Stimulated activated CD8-positive, alpha-beta memory T cell treated with anti-CD3 and anti-CD28 coated beads, Interleukin-7, amount 100 ng/mL, for 24 hours (primary cell): ENCODE measurements around the gene DUSP21.
A peak's percentile ranks its signal among the peaks of the same experiment; 100 is the strongest.
"Not testable (repeated sequence)": the region's sequence is repeated elsewhere in the genome, so short reads cannot be mapped to it uniquely, and the experiment has no call there.

Experiments
- DNase-seq: peaks from one replicate; pipeline ENCODE4 v3.0.0-alpha.2; 2020; ENCODE audit warnings: low read depth

DUSP21 gene

GRCh38 chrX:44843753-44844152 lies at the start of gene DUSP21:
Gene DUSP21, plus strand, starts transcription at chrX:44844021. Its CDS starts 112 bp downstream, at chrX:44844133.
- DNase-seq, result no peak

DNA sequence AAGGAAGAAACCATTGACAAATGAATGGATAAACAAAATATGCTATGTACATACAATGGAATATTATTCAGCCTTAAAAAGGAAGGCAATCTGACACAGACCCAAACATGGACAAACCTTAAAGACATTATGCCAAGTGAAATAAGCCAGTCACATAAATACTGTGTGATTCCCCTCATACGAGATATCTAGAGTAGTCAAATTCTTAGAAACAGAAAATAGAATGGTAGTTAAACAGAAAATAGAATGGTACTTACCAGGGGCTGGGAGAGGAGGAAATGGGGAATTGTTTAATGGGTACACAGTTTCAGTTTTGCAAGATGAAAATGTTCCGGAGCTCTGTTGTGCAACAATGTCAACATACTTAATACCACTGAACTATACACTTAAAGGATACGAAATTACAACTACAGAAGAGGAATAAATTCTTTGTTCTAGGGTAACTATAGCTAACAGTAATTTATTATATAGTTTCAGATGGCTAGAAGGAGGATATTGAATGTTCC lies 47.8 kb upstream of the DUSP21 start:
- DNase-seq, result no peak

DNA sequence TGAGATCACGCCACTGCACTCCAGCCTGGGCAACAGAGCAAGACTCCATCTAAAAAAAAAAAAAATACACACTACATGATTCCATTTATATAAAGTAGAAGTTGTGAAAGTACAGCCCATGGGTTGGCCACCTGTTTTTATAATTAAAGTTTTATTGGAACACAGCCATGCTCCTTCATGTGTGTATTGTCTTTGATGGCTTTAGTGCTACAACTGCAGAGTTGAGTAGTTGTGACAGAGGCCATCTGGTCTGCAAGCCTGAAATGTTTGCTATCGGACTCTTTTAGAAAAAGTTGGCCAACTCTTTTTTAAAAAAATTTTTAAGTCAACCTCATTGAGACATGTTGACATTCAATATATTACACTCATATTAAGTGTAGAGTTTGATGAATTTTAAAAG lies 41.2 kb upstream of the DUSP21 start:
- no peak for DNase-seq

DNA sequence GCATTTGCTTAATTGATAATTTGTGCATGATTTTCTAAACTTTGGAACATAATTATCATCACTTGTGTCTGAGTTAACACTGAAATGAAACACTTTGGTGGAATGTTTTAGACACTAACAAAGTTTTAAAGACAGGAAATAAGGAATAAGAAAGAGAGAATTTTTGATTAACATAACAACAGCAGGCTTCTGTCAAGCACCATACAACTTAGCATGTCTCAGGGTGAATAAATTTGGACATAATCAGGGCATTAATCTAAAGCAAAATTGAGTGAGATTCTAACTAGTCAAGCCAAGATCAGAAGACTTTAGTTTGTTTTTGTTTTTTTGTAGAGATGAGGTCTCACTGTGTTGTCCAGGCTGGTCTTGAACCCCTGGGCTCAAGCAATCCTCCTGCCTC lies 28.1 kb upstream of the DUSP21 start:
- no peak for DNase-seq

DNA sequence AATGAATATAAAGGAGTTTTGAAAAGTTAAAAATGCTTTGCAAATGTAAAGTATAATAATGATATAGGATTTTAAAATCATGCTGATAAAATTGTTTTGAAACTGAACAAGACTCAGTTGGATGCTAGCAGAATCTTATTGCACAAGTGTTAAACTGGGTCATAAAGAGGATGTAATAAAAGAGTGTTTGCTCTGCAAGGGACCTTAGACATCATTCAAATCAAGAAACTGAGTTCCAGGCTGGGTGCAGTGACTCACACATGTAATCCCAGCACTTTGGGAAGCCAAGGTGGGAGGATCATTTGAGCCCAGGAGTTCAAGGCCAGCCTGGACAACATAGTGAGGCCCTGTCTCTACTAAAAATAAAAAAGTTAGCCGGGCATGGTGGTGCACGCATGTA lies 27.5 kb upstream of the DUSP21 start:
- DNase-seq, result no peak

DNA sequence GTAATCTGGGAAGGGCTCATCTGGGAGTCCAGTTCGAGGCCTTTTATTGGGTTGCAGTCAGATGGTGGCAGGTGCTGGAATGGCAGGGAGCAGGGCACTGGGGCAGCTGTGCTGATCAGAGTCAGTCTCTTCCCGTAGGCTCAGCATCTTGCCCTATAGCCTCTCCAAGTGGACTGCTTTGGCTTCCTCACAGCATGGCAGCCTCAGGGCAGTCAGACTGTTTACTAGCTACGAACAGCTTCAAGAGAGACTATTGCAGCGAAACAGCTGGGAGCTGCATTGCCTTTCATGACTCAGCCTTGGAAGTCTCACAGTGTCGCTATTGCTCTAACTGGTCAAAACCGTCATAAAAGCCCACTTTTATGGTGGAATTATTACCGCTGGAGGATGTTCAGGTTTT lies 26.8 kb upstream of the DUSP21 start:
- no peak for DNase-seq

DNA sequence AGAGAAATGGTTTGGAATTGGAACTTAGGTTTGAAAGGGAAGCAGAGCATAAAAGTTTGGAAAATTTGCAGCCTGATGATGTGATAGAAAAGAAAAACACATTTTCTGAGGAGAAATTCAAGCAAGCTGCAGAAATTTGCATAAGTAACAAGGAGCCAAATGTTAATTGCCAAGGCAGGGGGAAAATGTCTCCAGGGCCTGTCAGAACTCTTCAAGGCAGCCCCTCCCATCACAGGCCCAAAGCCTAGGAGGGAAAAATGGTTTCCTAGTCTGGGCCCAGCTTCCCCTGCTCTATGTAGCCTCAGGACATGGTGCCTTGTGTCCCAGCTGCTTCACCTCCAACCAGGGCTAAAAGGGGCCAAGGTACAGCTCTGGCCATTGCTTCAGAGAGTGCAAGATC lies 21.2 kb upstream of the DUSP21 start:
- no peak for DNase-seq

DNA sequence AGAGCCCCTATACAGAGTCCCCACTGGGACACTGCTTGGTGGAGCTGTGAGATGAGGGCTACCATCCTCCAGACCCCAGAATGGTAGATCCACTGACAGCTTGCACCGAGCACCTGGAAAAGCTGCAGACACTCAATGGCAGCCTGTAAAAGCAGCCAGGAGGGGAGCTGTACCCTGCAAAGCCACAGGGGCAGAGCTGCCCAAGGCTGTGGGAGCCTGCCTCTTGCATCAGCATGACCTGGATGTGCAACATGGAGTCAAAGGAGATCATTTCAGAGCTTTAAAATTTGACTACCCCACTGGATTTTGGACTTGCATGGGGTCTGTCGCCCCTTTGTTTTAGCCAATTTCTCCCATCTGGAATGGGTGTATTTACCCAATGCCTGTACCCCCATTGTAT lies 20.6 kb upstream of the DUSP21 start:
- DNase-seq, result not testable (repeated sequence)

DNA sequence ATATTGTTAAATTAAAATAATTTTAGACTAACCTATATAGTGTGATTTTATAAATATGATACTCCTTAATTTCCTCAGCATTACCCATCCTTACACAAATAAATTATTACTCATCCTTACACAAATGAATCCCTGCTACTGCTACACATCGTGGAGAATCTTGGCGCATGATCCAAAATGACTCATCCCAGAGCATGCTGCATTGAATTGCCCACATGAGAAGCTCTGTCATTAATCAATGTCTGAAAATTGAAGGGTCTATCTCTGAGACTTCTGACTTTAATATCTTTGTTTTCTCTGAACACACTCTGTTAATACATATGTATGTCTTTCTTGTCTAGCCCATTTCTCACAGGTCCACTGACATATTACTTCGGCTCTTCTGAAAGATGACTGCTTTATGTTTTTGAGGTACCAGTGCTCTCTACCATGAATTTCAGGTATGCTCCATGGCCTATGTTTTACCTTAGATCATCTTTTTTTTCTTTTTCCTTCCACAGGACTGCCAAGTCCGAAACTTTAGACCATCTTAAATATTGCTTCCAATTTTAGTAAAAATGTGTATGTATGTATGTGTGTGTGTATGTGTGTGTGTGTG lies 15.7 kb upstream of the DUSP21 start:
- DNase-seq, result no peak

GRCh38 chrX:44829832-44830231 lies 14.0 kb upstream of the DUSP21 start:
- no peak for DNase-seq

DNA sequence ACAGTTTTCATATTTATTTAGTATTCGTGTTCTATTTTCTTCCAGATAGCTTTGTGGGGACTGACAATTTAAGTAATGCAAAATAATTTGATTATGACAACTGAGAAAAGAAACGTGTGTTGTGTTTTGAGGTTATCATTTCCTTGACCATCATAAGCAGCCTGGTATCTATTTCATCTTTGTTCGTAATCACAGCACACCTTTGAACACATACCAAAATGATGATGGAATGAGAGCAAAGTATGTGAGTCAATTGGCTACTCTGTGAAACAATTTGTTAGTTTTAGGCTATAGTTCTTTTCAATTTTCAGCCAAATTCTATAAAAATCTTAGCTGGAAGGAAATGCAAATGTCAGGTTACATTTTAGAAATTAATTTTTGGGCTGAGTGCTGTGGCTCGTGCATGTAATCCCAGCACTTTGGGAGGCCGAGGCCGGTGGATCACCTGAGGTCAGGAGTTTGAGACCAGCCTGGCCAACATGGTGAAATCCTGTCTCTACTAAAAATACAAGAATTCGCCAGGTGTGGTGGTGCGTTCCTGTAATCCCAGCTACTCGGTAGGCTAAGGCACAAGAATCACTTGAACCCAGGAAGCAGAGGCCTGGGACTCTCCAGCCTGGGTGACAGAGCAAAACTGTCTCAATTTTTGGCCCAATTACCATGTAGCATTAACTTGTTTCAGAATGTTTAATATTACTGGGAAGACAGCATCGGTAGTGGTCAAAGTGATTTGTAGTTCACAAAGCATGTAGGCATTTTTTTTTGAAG lies 1.1 kb upstream of the DUSP21 start:
- DNase-seq, result no peak

- no peak for DNase-seq
These were observed 511 bp upstream of the DUSP21 start for GRCh38 chrX:44843318-44843702.

GRCh38 chrX:44844204-44844603 lies 383 bp downstream of the DUSP21 start:
- DNase-seq, result no peak

DNA sequence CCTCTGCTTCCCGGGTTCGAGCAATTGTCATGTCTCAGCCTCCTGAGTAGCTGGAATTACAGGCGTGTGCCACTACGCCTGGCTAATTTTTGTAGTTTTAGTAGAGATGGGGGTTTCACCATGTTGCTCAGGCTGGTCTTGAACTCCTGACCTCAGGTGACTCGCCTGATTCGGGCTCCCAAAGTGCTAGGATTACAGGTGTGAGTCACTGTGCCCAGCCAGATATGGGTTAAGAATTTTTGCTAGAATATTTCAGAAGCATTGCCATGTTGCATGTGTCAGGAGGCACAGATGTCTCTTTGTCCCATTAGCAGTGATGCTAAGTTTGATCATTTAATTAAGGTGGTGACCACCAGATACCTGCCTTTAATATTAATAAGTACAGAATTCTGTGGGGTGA lies 7.1 kb downstream of the DUSP21 start:
- DNase-seq, result not testable (repeated sequence)

GRCh38 chrX:44871114-44871645 lies 27.4 kb downstream of the DUSP21 start:
- no peak for DNase-seq

DNA sequence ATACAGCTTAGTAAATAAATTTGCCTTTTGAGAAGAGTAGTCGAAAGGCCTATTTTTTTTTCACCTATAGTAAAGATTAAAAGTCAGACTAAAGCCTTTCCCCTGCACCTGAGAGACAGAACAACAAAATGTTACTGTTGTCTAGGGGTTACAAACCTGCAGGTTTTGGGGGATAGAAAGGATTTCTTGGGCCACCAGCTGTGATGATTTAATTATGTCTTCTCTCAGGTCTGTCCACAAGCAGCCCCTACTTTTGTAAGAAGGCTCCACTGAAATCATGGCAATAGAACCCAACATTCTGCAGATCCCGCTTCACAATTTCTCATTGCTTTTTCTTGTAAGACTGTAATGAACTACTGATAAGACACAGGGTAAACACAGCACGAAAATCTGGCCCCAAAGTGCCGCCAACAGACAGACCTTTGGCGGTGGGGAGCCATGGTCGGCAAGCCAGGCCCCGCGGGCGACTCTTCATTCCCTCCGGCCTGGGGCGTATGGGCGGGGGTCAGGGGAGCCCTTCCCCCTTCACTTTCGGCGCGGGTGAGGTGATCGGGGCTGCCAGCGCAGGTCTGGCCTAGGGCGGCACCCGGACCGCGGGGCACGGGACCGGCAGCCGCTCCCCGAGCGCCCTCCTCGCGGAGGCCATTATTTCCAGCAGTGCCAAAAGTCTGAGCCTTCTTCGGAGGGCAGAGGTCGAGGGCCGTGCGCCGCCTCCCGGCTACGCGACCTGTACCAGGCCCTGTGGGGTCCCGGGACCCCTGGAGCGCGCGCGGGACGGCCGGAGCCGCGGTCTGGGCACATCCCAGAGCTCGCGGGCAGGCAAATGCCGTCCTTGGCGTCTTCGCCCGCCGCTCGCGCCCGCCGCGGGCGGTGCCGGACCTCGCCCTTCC lies 28.4 kb downstream of the DUSP21 start:
- DNase-seq, result peak; percentile 1

- DNase-seq, result peak; percentile 87
These were observed 29.1 kb downstream of the DUSP21 start, which contains the start of gene KDM6A for GRCh38 chrX:44872821-44873414. Gene KDM6A, plus strand, starts transcription at chrX:44873188. Its CDS starts 364 bp downstream, at chrX:44873552.

GRCh38 chrX:44873415-44874276 lies 29.8 kb downstream of the DUSP21 start:
- no peak for DNase-seq

DNA sequence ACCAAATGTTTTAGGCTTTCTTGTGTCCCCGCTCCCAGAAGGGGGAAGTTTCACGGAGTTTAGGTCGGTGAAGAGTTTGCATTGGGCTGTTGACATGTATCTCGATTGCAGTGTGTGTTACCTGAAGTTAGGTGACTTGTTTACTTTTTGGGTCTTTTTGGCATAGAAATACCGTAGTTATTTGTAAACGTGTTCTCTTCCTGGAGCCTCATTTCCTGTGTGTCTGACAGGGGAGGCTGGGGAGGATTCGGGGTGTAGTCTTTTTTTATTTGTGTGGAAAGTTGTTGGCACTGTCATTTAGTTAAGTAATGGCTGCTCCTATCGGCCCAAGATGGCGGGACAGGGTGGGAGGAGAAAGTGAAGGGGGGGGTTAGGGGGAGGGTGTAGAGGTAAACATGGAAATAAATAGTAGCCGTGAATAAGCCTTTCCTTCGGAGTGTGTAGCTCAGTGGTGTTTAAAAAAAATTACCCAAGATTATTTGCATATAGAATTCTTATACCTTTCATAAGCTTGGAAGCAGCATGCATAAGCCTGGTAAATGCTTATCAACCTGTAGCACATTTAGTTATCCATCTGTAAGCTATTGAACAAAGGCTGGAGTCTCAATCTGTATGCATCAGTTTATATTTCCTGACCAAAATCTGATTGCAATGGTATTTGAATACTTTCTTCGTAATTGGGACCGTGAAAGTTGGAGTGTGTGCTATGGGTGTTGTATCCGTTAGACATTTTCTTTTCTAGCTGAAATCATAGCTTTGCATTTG lies 30.8 kb downstream of the DUSP21 start:
- no peak for DNase-seq

DNA sequence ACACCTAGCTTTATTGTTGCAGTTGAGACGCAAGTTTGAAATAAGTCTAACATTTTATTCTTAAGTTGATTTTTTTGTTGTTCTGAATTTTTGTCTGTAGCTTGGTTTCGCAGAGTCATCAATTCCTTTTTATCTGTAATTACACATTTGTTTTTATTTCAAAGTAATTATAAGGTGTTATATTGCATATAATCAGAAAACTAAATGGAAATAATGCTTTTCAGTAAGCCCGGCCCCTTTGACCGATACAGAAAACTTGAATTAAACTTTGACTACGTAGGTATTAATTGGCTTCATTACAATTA lies 31.3 kb downstream of the DUSP21 start:
- DNase-seq, result no peak
